ENCODE results near the gene TNNI2. TPM values are rescaled to one million over a fixed set of nuclear protein-coding genes. Genes with fewer than 3 reads are reported as not detected.
"Not testable (repeated sequence)": the region's sequence is repeated elsewhere in the genome, so short reads cannot be mapped to it uniquely, and the experiment has no call there.

Gene TNNI2
- total RNA-seq, 4 donors from 2014 or later, result 1,499 to 3,728 (median 2,254) TPM

- DNase-seq (no peak), ATAC-seq (no peak)
- Histone ChIP-seq H3K4me3 (no peak overlapping the region), H3K4me1 (peaks cover 34 to 42% of the 10 kb centered on the region in 2 donors), H3K36me3 (no peaks in the 10 kb centered on the region), H3K9me3 (no peaks in the 10 kb centered on the region), H3K27ac (peak overlapping the region in 2 of 4 donors; percentile 88 to 89), H3K27me3 (no peaks in the 10 kb centered on the region)
- in situ Hi-C loops (cut with MboI; ENCODE audit: low sequenced_read_pairs in 4 of 4), result loop anchor here in 1 of 4 donors (25.0 kb wide), 1 partner anchor 278 kb away; the partner anchor contains the start of genes INS and TH
- intact Hi-C loops (cut with DNase I; ENCODE audit: low total_unique reads), result loop anchor here (5.0 kb wide), 1 partner anchor 47 kb away; the partner anchor contains the start of gene TNNI2
- TF ChIP-seq, protein P1, sequence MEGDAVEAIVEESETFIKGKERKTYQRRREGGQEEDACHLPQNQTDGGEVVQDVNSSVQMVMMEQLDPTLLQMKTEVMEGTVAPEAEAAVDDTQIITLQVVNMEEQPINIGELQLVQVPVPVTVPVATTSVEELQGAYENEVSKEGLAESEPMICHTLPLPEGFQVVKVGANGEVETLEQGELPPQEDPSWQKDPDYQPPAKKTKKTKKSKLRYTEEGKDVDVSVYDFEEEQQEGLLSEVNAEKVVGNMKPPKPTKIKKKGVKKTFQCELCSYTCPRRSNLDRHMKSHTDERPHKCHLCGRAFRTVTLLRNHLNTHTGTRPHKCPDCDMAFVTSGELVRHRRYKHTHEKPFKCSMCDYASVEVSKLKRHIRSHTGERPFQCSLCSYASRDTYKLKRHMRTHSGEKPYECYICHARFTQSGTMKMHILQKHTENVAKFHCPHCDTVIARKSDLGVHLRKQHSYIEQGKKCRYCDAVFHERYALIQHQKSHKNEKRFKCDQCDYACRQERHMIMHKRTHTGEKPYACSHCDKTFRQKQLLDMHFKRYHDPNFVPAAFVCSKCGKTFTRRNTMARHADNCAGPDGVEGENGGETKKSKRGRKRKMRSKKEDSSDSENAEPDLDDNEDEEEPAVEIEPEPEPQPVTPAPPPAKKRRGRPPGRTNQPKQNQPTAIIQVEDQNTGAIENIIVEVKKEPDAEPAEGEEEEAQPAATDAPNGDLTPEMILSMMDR (IDR thresholded peaks at IDR 0.05 in 4 of 5, conservative IDR thresholded peaks at IDR 0.05 in 1 of 5), result no peak
- no peak for TF ChIP-seq POLR2A (IDR thresholded peaks at IDR 0.05)
Observed at GRCh38 chr11:1884303-1884700, 45.5 kb downstream of the TNNI2 start.

- H3K36me3 ChIP-seq; H3K9me3 ChIP-seq; DNase-seq; H3K27me3 ChIP-seq; H3K4me3 ChIP-seq; intact Hi-C loops (cut with DNase I; ENCODE audit: low total_unique reads); ATAC-seq: not testable (repeated sequence)
- in situ Hi-C loops (cut with MboI; ENCODE audit: low sequenced_read_pairs in 4 of 4), result loop anchor here in 1 of 4 donors (25.0 kb wide), 1 partner anchor 276 kb away; the partner anchor contains the start of genes INS and TH
- Histone ChIP-seq H3K4me1 (peaks cover 22 to 46% of the 10 kb centered on the region in 2 donors), H3K27ac (peak overlapping the region in 1 of 4 donors; percentile 14)
Observed at GRCh38 chr11:1886551-1886950, 47.8 kb downstream of the TNNI2 start.

DNA sequence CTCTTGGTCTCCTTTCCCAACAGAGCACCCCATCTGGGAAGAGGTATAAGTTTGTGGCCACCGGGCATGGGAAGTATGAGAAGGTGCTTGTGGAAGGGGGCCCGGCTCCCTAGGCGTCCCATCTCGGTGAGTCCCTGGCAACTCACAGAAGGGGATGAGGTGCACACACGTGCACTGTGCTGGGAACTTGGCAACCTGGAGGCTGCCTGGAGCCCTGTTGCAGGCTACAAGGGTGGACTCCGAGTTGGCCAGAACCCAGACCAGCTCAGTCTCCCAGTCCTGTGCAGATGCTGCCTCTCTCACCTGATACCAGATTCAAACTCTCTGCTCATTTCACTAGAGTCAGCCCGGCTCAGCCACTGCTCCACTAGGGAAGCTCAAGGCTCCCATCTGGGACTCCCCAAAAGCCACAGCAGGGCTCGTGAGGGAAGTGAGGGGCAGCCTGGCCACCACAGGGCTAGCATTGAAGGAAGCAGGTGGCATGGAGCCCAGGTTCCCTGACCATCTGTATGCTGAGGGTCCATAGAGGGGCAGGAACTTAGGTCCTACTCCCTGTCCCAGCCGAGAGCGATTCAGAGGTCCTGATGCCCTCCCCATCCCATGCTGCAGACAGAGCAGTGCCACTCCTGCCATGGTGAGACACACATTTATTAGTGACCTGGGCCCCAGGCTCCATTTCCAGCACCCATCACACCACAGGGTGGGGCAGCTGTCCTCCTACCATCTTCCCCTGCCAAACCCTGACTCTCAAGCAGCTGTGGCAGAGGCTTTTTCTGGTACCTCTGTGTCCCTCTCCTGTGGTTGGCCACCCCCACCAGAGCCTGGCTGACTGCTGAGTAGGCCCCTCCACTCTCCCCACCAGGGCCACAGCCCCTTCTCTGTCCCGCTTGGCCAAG lies 48.9 kb downstream of the TNNI2 start:
- Histone ChIP-seq H3K9me3 (no peaks in the 10 kb centered on the region), H3K27ac (peak overlapping the region; percentile 15 to 87 (median 66)), H3K4me3 (no peak overlapping the region), H3K36me3 (no peaks in the 10 kb centered on the region), H3K4me1 (peaks cover 19 to 45% of the 10 kb centered on the region in 2 donors), H3K27me3 (no peaks in the 10 kb centered on the region)
- ATAC-seq (no peak), DNase-seq (peak in 1 of 2 donors; percentile 32)
- no peak for TF ChIP-seq POLR2A (IDR thresholded peaks at IDR 0.05)
- TF ChIP-seq, protein P1 (IDR thresholded peaks at IDR 0.05 in 4 of 5, conservative IDR thresholded peaks at IDR 0.05 in 1 of 5), result no peak
- in situ Hi-C loops (cut with MboI; ENCODE audit: low sequenced_read_pairs in 4 of 4) (loop anchor here in 1 of 4 donors (25.0 kb wide), 1 partner anchor 275 kb away; the partner anchor contains the start of genes INS and TH), intact Hi-C loops (cut with DNase I; ENCODE audit: low total_unique reads) (no loop called here)

- H3K27ac ChIP-seq, result peak overlapping the region; percentile 15 to 87 (median 66)
- DNase-seq (peak in 1 of 2 donors; percentile 13), ATAC-seq (no peak)
- TF ChIP-seq POLR2A (IDR thresholded peaks at IDR 0.05), result no peak
- TF ChIP-seq, protein P1 (IDR thresholded peaks at IDR 0.05 in 4 of 5, conservative IDR thresholded peaks at IDR 0.05 in 1 of 5), result no peak
- no peaks in the 10 kb centered on the region for H3K36me3 ChIP-seq
- H3K4me1 ChIP-seq, result peaks cover 16 to 42% of the 10 kb centered on the region in 2 donors
- no peaks in the 10 kb centered on the region for H3K27me3 ChIP-seq
- intact Hi-C loops (cut with DNase I; ENCODE audit: low total_unique reads), result no loop called here
- H3K9me3 ChIP-seq, result no peaks in the 10 kb centered on the region
- H3K4me3 ChIP-seq, result no peak overlapping the region
- in situ Hi-C loops (cut with MboI; ENCODE audit: low sequenced_read_pairs in 4 of 4), result loop anchor here in 1 of 4 donors (25.0 kb wide), 1 partner anchor 274 kb away; the partner anchor contains the start of genes INS and TH
Observed at GRCh38 chr11:1888347-1888753, 49.6 kb downstream of the TNNI2 start.

- TF ChIP-seq, protein P1 (IDR thresholded peaks at IDR 0.05 in 4 of 5, conservative IDR thresholded peaks at IDR 0.05 in 1 of 5), result no peak
- TF ChIP-seq POLR2A (IDR thresholded peaks at IDR 0.05), result no peak
- no peak for DNase-seq
Observed at GRCh38 chr11:1888811-1889210, 50.0 kb downstream of the TNNI2 start.

More at GRCh38 chr11:1888811-1889210, 50.0 kb downstream of the TNNI2 start:
- no peak overlapping the region for H3K4me3 ChIP-seq
- in situ Hi-C loops (cut with MboI; ENCODE audit: low sequenced_read_pairs in 4 of 4), result loop anchor here in 1 of 4 donors (25.0 kb wide), 1 partner anchor 273 kb away; the partner anchor contains the start of genes INS and TH
- no peak for ATAC-seq
- no peaks in the 10 kb centered on the region for H3K36me3 ChIP-seq
- H3K27me3 ChIP-seq, result no peaks in the 10 kb centered on the region
- intact Hi-C loops (cut with DNase I; ENCODE audit: low total_unique reads), result no loop called here
- H3K9me3 ChIP-seq, result no peaks in the 10 kb centered on the region
- H3K4me1 ChIP-seq, result peaks cover 16 to 42% of the 10 kb centered on the region in 2 donors
- peak overlapping the region in 2 of 4 donors; percentile 84 to 87 for H3K27ac ChIP-seq

Measured in gastrocnemius medialis (tissue), 4 donors.